Dendritic cell treated with granulocyte-macrophage colony-stimulating factor and Interleukin-4, amounts not matched to agents 40 ng/mL and 50 ng/mL, for 4 days (primary cell): ENCODE results near the gene HES6.

Experiments used
- H3K27ac Mint-ChIP-seq: one replicate; pipeline ENCODE4 v1.8.0; 2022; ENCODE audit warnings: mild to moderate bottlenecking, mixed read lengths
- H3K27me3 Mint-ChIP-seq: one replicate; pipeline ENCODE4 v1.8.0; 2022; ENCODE audit warnings: mild to moderate bottlenecking, mixed read lengths
- H3K36me3 Mint-ChIP-seq: one replicate; pipeline ENCODE4 v1.8.0; 2022; ENCODE audit warnings: low read depth, mixed read lengths
- H3K4me1 Mint-ChIP-seq: one replicate; pipeline ENCODE4 v1.8.0; 2022; ENCODE audit warnings: low read depth, mixed read lengths
- H3K4me3 Mint-ChIP-seq: one replicate; pipeline ENCODE4 v1.8.0; 2022; ENCODE audit warnings: mild to moderate bottlenecking, moderate library complexity, mixed read lengths
- H3K9me3 Mint-ChIP-seq: one replicate; pipeline ENCODE4 v1.8.0; 2022; ENCODE audit warnings: mixed read lengths
- intact Hi-C: fragments of 100-400 bp; cut with micrococcal nuclease; formaldehyde crosslinking; loops from one replicate; pipeline ENCODE4 v1.15.0; 2022

Gene HES6

GRCh38 chr2:238239863-238240756, at the start of gene HES6:
HES6 (minus strand) TSS chr2:238240038; CDS start chr2:238239905, 133 bp downstream.
- peaks cover 65% of the 10 kb centered on the region for H3K27me3 Mint-ChIP-seq
- intact Hi-C loops = loop anchor here (5.0 kb wide), 1 partner anchor 38 kb away; the partner anchor contains the start of gene ILKAP
- H3K9me3 Mint-ChIP-seq = no peaks in the 10 kb centered on the region
- peaks cover 17% of the 10 kb centered on the region for H3K4me1 Mint-ChIP-seq
- no peak within 1 kb of the TSS for H3K27ac Mint-ChIP-seq
- peaks cover 4% of the 10 kb centered on the region for H3K36me3 Mint-ChIP-seq
- peak within 1 kb of the TSS; percentile 83 for H3K4me3 Mint-ChIP-seq

GRCh38 chr2:238289574-238289973, 49.7 kb upstream of the HES6 start:
- peaks cover 11% of the 10 kb centered on the region for H3K27me3 Mint-ChIP-seq
- H3K36me3 Mint-ChIP-seq = peaks cover 7% of the 10 kb centered on the region
- intact Hi-C loops = loop anchor here (2.0 kb wide), 1 partner anchor 31 kb away; the partner anchor contains the start of gene TRAF3IP1
- no peaks in the 10 kb centered on the region for H3K9me3 Mint-ChIP-seq
- H3K4me3 Mint-ChIP-seq = peak overlapping the region; percentile 92
- H3K4me1 Mint-ChIP-seq = peaks cover 41% of the 10 kb centered on the region
- H3K27ac Mint-ChIP-seq = peak overlapping the region; percentile 96

GRCh38 chr2:238288650-238289573, 49.1 kb upstream of the HES6 start:
- peak overlapping the region; percentile 92 for H3K4me3 Mint-ChIP-seq
- H3K4me1 Mint-ChIP-seq = peaks cover 48% of the 10 kb centered on the region
- H3K27me3 Mint-ChIP-seq = peaks cover 11% of the 10 kb centered on the region
- no peaks in the 10 kb centered on the region for H3K9me3 Mint-ChIP-seq
- H3K36me3 Mint-ChIP-seq = peaks cover 7% of the 10 kb centered on the region
- intact Hi-C loops = loop anchor here (2.0 kb wide), 1 partner anchor 32 kb away; the partner anchor contains the start of gene TRAF3IP1
- H3K27ac Mint-ChIP-seq = peak overlapping the region; percentile 96

- H3K27me3 Mint-ChIP-seq = peaks cover 11% of the 10 kb centered on the region
- intact Hi-C loops = loop anchor here (2.0 kb wide), 1 partner anchor 33 kb away; the partner anchor contains the start of gene TRAF3IP1
- peak within 1 kb of the TSS; percentile 96 for H3K27ac Mint-ChIP-seq
- peaks cover 57% of the 10 kb centered on the region for H3K4me1 Mint-ChIP-seq
- H3K9me3 Mint-ChIP-seq = no peaks in the 10 kb centered on the region
- peak within 1 kb of the TSS; percentile 92 for H3K4me3 Mint-ChIP-seq
- peaks cover 7% of the 10 kb centered on the region for H3K36me3 Mint-ChIP-seq
Measured at GRCh38 chr2:238287737-238288649, 48.2 kb upstream of the HES6 start, which contains the start of gene PER2. PER2 (minus strand) TSS chr2:238288610; CDS start chr2:238277936, 10,674 bp downstream.

- Mint-ChIP-seq H3K27me3 (peaks cover 11% of the 10 kb centered on the region), H3K4me1 (peaks cover 63% of the 10 kb centered on the region), H3K36me3 (peaks cover 7% of the 10 kb centered on the region), H3K9me3 (no peaks in the 10 kb centered on the region), H3K27ac (peak overlapping the region; percentile 96), H3K4me3 (peak overlapping the region; percentile 92)
- intact Hi-C loops = no loop called here
Measured at GRCh38 chr2:238286987-238287736, 47.3 kb upstream of the HES6 start.

GRCh38 chr2:238286551-238286950, 46.7 kb upstream of the HES6 start:
- Mint-ChIP-seq H3K27me3 (peaks cover 11% of the 10 kb centered on the region), H3K36me3 (peaks cover 7% of the 10 kb centered on the region), H3K27ac (peak overlapping the region; percentile 96), H3K9me3 (no peaks in the 10 kb centered on the region), H3K4me1 (peaks cover 66% of the 10 kb centered on the region), H3K4me3 (no peak overlapping the region)
- intact Hi-C loops = no loop called here

- Mint-ChIP-seq H3K27me3 (peaks cover 11% of the 10 kb centered on the region), H3K4me3 (no peak overlapping the region), H3K36me3 (peaks cover 7% of the 10 kb centered on the region), H3K9me3 (no peaks in the 10 kb centered on the region), H3K4me1 (peaks cover 66% of the 10 kb centered on the region), H3K27ac (no peak overlapping the region)
- intact Hi-C loops = no loop called here
Measured at GRCh38 chr2:238286095-238286494, 46.3 kb upstream of the HES6 start.

GRCh38 chr2:238285653-238286082, 45.8 kb upstream of the HES6 start:
- no peaks in the 10 kb centered on the region for H3K9me3 Mint-ChIP-seq
- peaks cover 9% of the 10 kb centered on the region for H3K27me3 Mint-ChIP-seq
- intact Hi-C loops = no loop called here
- no peak overlapping the region for H3K4me3 Mint-ChIP-seq
- H3K36me3 Mint-ChIP-seq = peaks cover 7% of the 10 kb centered on the region
- peaks cover 66% of the 10 kb centered on the region for H3K4me1 Mint-ChIP-seq
- no peak overlapping the region for H3K27ac Mint-ChIP-seq

- peaks cover 73% of the 10 kb centered on the region for H3K4me1 Mint-ChIP-seq
- H3K4me3 Mint-ChIP-seq = no peak overlapping the region
- intact Hi-C loops = no loop called here
- H3K27ac Mint-ChIP-seq = no peak overlapping the region
- no peaks in the 10 kb centered on the region for H3K9me3 Mint-ChIP-seq
- H3K36me3 Mint-ChIP-seq = peaks cover 7% of the 10 kb centered on the region
- peaks cover 6% of the 10 kb centered on the region for H3K27me3 Mint-ChIP-seq
Measured at GRCh38 chr2:238284802-238285515, 45.1 kb upstream of the HES6 start.

GRCh38 chr2:238282861-238283738, 43.3 kb upstream of the HES6 start:
- Mint-ChIP-seq H3K36me3 (peaks cover 6% of the 10 kb centered on the region), H3K27ac (peak overlapping the region; percentile 7), H3K4me3 (no peak overlapping the region), H3K9me3 (no peaks in the 10 kb centered on the region), H3K27me3 (no peaks in the 10 kb centered on the region), H3K4me1 (peaks cover 70% of the 10 kb centered on the region)
- intact Hi-C loops = no loop called here

- Mint-ChIP-seq H3K27me3 (no peaks in the 10 kb centered on the region), H3K27ac (no peak overlapping the region), H3K4me1 (peaks cover 60% of the 10 kb centered on the region), H3K4me3 (no peak overlapping the region), H3K36me3 (peaks cover 16% of the 10 kb centered on the region), H3K9me3 (no peaks in the 10 kb centered on the region)
- intact Hi-C loops = no loop called here
Measured at GRCh38 chr2:238281826-238282480, 42.1 kb upstream of the HES6 start.
